ENCODE results near the gene HTR3B. TPM values are rescaled to one million over a fixed set of nuclear protein-coding genes. Genes with fewer than 3 reads are reported as not detected.
"Not testable (repeated sequence)": the region's sequence is repeated elsewhere in the genome, so short reads cannot be mapped to it uniquely, and the experiment has no call there.

HTR3B gene
- total and polyA plus RNA-seq, 8 donors, result not detected

DNA sequence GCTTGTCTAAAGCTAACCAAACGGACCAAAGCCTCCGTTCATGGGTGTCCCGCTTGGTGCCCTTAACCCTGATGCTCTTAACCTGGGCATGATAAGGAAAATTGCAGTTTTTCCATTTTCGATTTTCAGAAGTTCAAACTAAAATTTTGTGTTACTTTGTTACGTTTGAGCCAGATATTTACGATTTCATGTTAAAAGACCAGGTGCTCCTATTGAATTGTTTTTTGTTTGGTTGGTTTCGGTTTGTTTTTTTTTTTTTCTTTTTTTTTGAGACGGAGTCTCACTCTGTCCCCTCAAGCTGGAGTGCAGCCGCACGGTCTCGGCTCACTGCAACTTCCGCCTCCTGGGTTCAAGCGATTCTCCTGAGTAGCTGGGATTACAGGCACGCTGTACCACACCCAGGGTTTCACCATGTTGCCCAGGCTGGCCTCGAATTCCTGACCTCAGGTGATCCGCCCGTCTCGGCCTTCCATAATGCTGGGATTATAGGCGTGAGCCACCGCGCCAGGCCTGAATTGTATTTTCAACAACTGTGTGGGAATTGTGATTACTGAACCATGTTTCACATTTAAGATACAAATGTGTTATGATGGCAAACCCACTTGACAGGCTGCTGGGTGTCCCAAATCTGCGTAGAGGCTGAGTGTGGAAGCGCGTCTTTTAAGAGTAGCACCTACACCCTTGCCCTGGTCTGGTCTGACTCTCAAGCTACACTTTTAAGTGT lies 28.4 kb upstream of the HTR3B start:
- intact Hi-C loops (cut with DNase I), result no loop called here

DNA sequence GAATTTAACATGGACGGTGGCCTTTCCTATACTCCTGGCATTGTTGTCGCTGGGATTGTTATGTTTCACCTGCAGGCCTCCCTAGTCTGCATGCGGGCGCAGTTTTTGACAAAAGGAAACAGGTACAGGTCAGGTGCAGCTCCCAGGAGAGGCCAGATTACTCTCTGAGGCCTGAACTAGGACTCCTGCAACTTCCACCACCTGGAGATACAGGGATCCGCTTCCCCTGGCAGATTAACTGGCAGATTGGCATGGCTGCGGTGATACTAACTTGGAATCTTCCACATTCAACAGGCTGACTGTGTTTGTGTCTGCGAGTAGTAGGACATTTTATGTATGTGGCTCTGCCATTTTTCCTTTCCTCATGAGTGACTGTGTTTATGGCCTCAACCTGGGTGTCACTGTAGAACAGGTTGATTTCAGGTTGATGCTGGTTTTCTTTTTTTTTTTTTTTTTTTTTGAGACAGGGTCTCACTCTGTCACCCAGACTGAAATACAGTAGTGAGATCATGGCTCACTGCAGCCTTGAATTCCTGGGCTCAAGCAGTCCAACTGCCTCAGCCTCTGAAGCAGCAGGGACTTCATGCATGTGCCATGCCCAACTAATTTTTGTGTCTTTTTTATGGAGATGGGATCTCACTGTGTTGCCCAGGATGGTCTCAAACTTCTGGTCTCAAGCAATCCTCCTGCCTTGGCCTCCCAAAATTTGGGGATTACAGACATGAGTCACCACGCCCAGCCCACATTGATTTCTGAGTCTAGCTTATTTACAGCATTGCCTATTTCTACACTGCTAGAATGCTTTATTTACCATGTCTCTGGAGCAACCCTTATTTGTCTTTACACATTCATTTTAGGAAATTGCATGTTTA lies 27.6 kb upstream of the HTR3B start:
- no peaks in the 10 kb centered on the region for H3K36me3 ChIP-seq
- DNase-seq, result no peak
- no peaks in the 10 kb centered on the region for H3K27me3 ChIP-seq
- ATAC-seq, result no peak
- WGBS, 2 donors, result 96 to 97% methylated on average over 8 of the region's 8 CpGs
- H3K4me1 ChIP-seq, result peaks cover 0 to 12% (median 0%) of the 10 kb centered on the region in 3 donors
- H3K4me3 ChIP-seq, result no peak overlapping the region
- no peak overlapping the region for H3K27ac ChIP-seq
- TF ChIP-seq, protein P1, sequence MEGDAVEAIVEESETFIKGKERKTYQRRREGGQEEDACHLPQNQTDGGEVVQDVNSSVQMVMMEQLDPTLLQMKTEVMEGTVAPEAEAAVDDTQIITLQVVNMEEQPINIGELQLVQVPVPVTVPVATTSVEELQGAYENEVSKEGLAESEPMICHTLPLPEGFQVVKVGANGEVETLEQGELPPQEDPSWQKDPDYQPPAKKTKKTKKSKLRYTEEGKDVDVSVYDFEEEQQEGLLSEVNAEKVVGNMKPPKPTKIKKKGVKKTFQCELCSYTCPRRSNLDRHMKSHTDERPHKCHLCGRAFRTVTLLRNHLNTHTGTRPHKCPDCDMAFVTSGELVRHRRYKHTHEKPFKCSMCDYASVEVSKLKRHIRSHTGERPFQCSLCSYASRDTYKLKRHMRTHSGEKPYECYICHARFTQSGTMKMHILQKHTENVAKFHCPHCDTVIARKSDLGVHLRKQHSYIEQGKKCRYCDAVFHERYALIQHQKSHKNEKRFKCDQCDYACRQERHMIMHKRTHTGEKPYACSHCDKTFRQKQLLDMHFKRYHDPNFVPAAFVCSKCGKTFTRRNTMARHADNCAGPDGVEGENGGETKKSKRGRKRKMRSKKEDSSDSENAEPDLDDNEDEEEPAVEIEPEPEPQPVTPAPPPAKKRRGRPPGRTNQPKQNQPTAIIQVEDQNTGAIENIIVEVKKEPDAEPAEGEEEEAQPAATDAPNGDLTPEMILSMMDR (IDR thresholded peaks at IDR 0.05), result no peak
- intact Hi-C loops (cut with DNase I), result no loop called here
- no peak for FAIRE-seq
- no peaks in the 10 kb centered on the region for H3K9me3 ChIP-seq

More for the DNA sequence above, 28.4 kb upstream of the HTR3B start:
- H3K4me1 ChIP-seq, result peaks cover 0 to 12% (median 0%) of the 10 kb centered on the region in 3 donors
- H3K4me3 ChIP-seq, result peak overlapping the region; percentile 21 to 83 (median 63)
- no peaks in the 10 kb centered on the region for H3K9me3 ChIP-seq
- H3K27ac ChIP-seq, result peak overlapping the region; percentile 90 to 95 (median 90)
- 77 to 78% methylated on average over 24 of the region's 24 CpGs for WGBS, 2 donors
- TF ChIP-seq, protein P1 (IDR thresholded peaks at IDR 0.05), result no peak
- no peak for FAIRE-seq
- DNase-seq, result peak in 1 of 6 donors; percentile 22
- no peaks in the 10 kb centered on the region for H3K27me3 ChIP-seq
- ATAC-seq, result no peak
- H3K36me3 ChIP-seq, result no peaks in the 10 kb centered on the region

DNA sequence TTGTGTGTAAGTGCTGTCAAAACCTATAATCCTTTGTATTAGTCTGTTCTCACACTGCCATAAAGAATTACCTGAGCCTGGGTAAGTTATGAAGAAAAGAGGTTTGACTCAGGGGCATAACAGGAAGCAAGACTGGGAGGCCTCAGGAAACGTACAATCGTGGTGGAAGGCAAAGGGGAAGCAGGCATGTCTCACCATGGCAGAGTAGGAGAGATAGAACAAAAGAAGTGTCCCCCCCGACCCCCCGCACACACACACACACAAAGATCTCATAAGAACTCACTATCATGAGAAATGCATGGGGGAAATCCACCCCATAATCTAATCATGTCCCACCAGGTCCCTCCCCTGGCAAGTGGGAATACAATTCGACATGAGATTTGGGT lies 26.9 kb upstream of the HTR3B start:
- TF ChIP-seq, protein P1 (IDR thresholded peaks at IDR 0.05), result no peak
- no peak for DNase-seq
- H3K27me3 ChIP-seq, result no peaks in the 10 kb centered on the region
- H3K9me3 ChIP-seq, result no peaks in the 10 kb centered on the region
- intact Hi-C loops (cut with DNase I), result no loop called here
- no peak for ATAC-seq
- no peak overlapping the region for H3K4me3 ChIP-seq
- WGBS, 2 donors, result 77 to 79% methylated on average over 5 of the region's 5 CpGs
- no peak overlapping the region for H3K27ac ChIP-seq
- FAIRE-seq, result no peak
- no peaks in the 10 kb centered on the region for H3K36me3 ChIP-seq
- peaks cover 0 to 12% (median 0%) of the 10 kb centered on the region in 3 donors for H3K4me1 ChIP-seq

DNA sequence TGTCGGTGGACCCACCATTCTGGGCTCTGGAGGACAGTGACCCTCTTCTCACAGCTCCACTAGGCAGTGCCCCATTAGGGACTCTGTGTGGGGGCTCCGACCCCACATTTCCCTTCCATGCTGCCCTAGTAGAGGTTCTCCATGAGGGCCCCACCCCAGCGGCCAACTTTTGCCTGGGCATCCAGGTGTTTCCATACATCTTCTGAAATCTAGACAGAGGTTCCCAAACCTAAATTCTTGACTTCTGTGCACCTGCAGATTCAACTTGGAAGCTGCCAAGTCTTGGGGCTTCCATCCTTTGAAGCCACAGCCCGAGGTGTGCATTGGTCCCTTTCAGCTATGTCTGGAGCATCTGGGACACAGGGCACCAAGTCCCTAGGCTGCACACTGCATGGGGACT lies 25.1 kb upstream of the HTR3B start:
- H3K27ac ChIP-seq; H3K36me3 ChIP-seq; H3K4me3 ChIP-seq; ATAC-seq; intact Hi-C loops (cut with DNase I); H3K27me3 ChIP-seq; H3K9me3 ChIP-seq; FAIRE-seq; DNase-seq; H3K4me1 ChIP-seq: not testable (repeated sequence)
- WGBS, 2 donors, result 83 to 88% methylated on average over 4 of the region's 4 CpGs

DNA sequence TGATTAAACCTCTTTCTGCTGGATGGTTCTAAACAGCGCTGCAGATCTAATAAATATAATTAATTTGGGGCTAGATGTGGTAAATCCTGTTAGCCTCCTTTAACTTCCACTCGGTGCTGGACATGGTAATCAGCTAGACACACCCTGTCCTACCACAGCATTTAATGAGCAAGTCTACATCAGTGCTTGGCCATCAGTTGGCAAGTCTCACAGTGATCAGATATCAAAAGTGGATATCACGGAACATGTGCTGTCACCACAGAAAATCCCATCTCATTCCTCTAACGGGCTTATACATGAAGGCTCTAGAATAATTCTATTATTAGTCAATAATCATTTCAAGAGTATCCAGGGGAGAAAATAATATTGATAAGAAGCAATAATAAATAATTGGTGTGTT lies 23.6 kb upstream of the HTR3B start:
- WGBS, 2 donors, result 73 to 81% methylated on average over 4 of the region's 4 CpGs
- Histone ChIP-seq H3K4me3 (no peak overlapping the region), H3K27me3 (no peaks in the 10 kb centered on the region), H3K4me1 (no peaks in the 10 kb centered on the region), H3K36me3 (no peaks in the 10 kb centered on the region), H3K27ac (no peak overlapping the region), H3K9me3 (no peaks in the 10 kb centered on the region)
- TF ChIP-seq, protein P1 (IDR thresholded peaks at IDR 0.05), result no peak
- FAIRE-seq (no peak), ATAC-seq (no peak), DNase-seq (no peak)
- intact Hi-C loops (cut with DNase I), result no loop called here
